IMR-90 (cell line): ENCODE results near the gene MICAL2. TPM values are rescaled to one million over a fixed set of nuclear protein-coding genes. Genes with fewer than 3 reads are reported as not detected.

ENCODE experiments used
- ATAC-seq: fragments of 200-7000 bp; cut with Tn5 transposase; 2 replicates; pipeline ENCODE4 v1.9.1; 2020; ENCODE audit warnings: low read depth, mild to moderate bottlenecking, moderate library complexity
- BruUV-seq: library from RNA; stranded (reverse); fragments of 400-500 nt; replicated peaks from 2 replicates; lab custom pipeline; 2021; lab: Mats Ljungman, UMichigan
- CTCF ChIA-PET: fragments of 300-600 bp; formaldehyde crosslinking; extraction: SDS; loops from one replicate; lab custom pipeline; 2021; ENCODE audit warnings: antibody characterized with exemption; lab: Yijun Ruan, JAX
- POLR2A ChIA-PET: fragments of 300-600 bp; sonication (Branson Sonifier 250); formaldehyde crosslinking; loops from one replicate; lab custom pipeline; 2022; ENCODE audit warnings: antibody characterized with exemption; ENCODE audit not compliant: unreplicated experiment; lab: Charles Lee
- DNase-seq: peaks from one replicate; pipeline ENCODE4 v3.0.0; 2013
- H2AFZ ChIP-seq: replicated peaks from 2 replicates; pipeline ENCODE3; 2013; ENCODE audit warnings: low read length, mild to moderate bottlenecking; ENCODE audit not compliant: poor library complexity
- H2AK5ac ChIP-seq: 2 replicates; pipeline ENCODE4 v1.6.1; 2013; ENCODE audit warnings: low read depth, low read length, inconsistent platforms
- H2AK9ac ChIP-seq: replicated peaks from 2 replicates; pipeline ENCODE3; 2013; ENCODE audit warnings: mild to moderate bottlenecking, low read depth, low read length, moderate library complexity; ENCODE audit not compliant: poor library complexity
- H2BK120ac ChIP-seq: 2 replicates; pipeline ENCODE4 v1.6.1; 2013; ENCODE audit warnings: low read depth, low read length, inconsistent platforms
- H2BK15ac ChIP-seq: 3 replicates; pipeline ENCODE4 v1.6.1; 2013; ENCODE audit warnings: low read depth, low read length, inconsistent platforms
- H2BK20ac ChIP-seq: 2 replicates; pipeline ENCODE4 v1.6.1; 2013; ENCODE audit warnings: low read depth, mild to moderate bottlenecking, inconsistent platforms, low read length, moderate library complexity
- H2BK5ac ChIP-seq: 2 replicates; pipeline ENCODE4 v1.6.1; 2013; ENCODE audit warnings: mild to moderate bottlenecking, low read depth, low read length, inconsistent platforms; ENCODE audit not compliant: poor library complexity, severe bottlenecking
- H3K14ac ChIP-seq: replicated peaks from 2 replicates; pipeline ENCODE4 v1.6.1; 2013; ENCODE audit warnings: low read depth, low read length, inconsistent platforms
- H3K18ac ChIP-seq: 2 replicates; pipeline ENCODE4 v1.6.1; 2013; ENCODE audit warnings: low read depth, low read length, control low read depth
- H3K23ac ChIP-seq: 2 replicates; pipeline ENCODE4 v1.6.1; 2013; ENCODE audit warnings: low read depth, low read length, inconsistent platforms
- H3K27ac ChIP-seq: 2 replicates; pipeline ENCODE4 v1.5.1; 2013; ENCODE audit warnings: mild to moderate bottlenecking, control low read depth, low read length; ENCODE audit not compliant: insufficient read depth
- H3K27me3 ChIP-seq: 2 replicates; pipeline ENCODE4 v1.6.1; 2013; ENCODE audit warnings: low read length; ENCODE audit not compliant: control insufficient read depth, insufficient read depth
- H3K36me3 ChIP-seq: 2 replicates; pipeline ENCODE4 v1.6.1; 2013; ENCODE audit warnings: low read length, mixed read lengths; ENCODE audit not compliant: control insufficient read depth, insufficient read depth
- H3K4ac ChIP-seq: 2 replicates; pipeline ENCODE4 v1.6.1; 2013; ENCODE audit warnings: low read depth, low read length, inconsistent platforms
- H3K4me1 ChIP-seq: 2 replicates; pipeline ENCODE4 v1.6.1; 2013; ENCODE audit warnings: low read length, mixed read lengths; ENCODE audit not compliant: control insufficient read depth, insufficient read depth
- H3K4me2 ChIP-seq: 2 replicates; pipeline ENCODE4 v1.6.1; 2013; ENCODE audit warnings: low read depth, mild to moderate bottlenecking, control low read depth, low read length, moderate library complexity
- H3K4me3 ChIP-seq: 2 replicates; pipeline ENCODE4 v1.5.1; 2013; ENCODE audit warnings: low read depth, mild to moderate bottlenecking, control low read depth, low read length, moderate library complexity; ENCODE audit not compliant: insufficient read depth
- H3K56ac ChIP-seq: 2 replicates; pipeline ENCODE4 v1.6.1; 2013; ENCODE audit warnings: low read length, inconsistent platforms; ENCODE audit not compliant: insufficient read depth; ENCODE audit errors: extremely low read depth
- H3K79me1 ChIP-seq, 2 experiments: 2 replicates each; pipeline ENCODE4 v1.6.1; 2013; ENCODE audit warnings: low read length in 2 of 2, inconsistent platforms in 1 of 2, low read depth in 1 of 2
- H3K9ac ChIP-seq: 2 replicates; pipeline ENCODE4 v1.6.1; 2013; ENCODE audit warnings: low read depth, low read length, control low read depth
- H3K9me1 ChIP-seq: 2 replicates; pipeline ENCODE4 v1.6.1; 2013; ENCODE audit warnings: low read length, inconsistent platforms; ENCODE audit not compliant: insufficient read depth
- H3K9me3 ChIP-seq: 2 replicates; pipeline ENCODE4 v1.6.1; 2013; ENCODE audit warnings: low read length; ENCODE audit not compliant: control insufficient read depth, insufficient read depth
- H4K20me1 ChIP-seq: 2 replicates; pipeline ENCODE4 v1.6.1; 2013; ENCODE audit warnings: low read length, inconsistent platforms; ENCODE audit not compliant: insufficient read depth
- H4K5ac ChIP-seq: 2 replicates; pipeline ENCODE4 v1.6.1; 2013; ENCODE audit warnings: mild to moderate bottlenecking, low read depth, low read length, control low read depth
- H4K8ac ChIP-seq, 2 experiments: 2 replicates each; pipeline ENCODE4 v1.6.1; 2013; ENCODE audit warnings: low read depth in 2 of 2, low read length in 2 of 2, control low read depth in 1 of 2, inconsistent platforms in 1 of 2
- H4K91ac ChIP-seq: 2 replicates; pipeline ENCODE4 v1.6.1; 2013; ENCODE audit warnings: low read depth, low read length, inconsistent platforms; ENCODE audit not compliant: insufficient read depth
- BHLHE40 ChIP-seq: fragments of 150-350 bp; IDR thresholded peaks from 2 replicates; pipeline ENCODE4 v1.6.1; 2016; ENCODE audit warnings: mild to moderate bottlenecking, low read depth, low read length
- CEBPB ChIP-seq: IDR thresholded peaks from 2 replicates; pipeline ENCODE4 v1.6.1; 2012; ENCODE audit warnings: low read depth, low read length, improper control_type of control experiment
- CHD1 ChIP-seq: IDR thresholded peaks from 2 replicates; pipeline ENCODE4 v1.6.1; 2012; ENCODE audit warnings: low read depth, low read length, improper control_type of control experiment
- MAFK ChIP-seq: IDR thresholded peaks from 2 replicates; pipeline ENCODE4 v1.6.1; 2012; ENCODE audit warnings: low read depth, low read length, improper control_type of control experiment
- MAZ ChIP-seq: IDR thresholded peaks from 2 replicates; pipeline ENCODE4 v1.6.1; 2012; ENCODE audit warnings: low read depth, mild to moderate bottlenecking, low read length, improper control_type of control experiment, moderate library complexity, borderline replicate concordance
- MXI1 ChIP-seq: IDR thresholded peaks from 2 replicates; pipeline ENCODE4 v1.6.1; 2012; ENCODE audit warnings: low read depth, mild to moderate bottlenecking, low read length, moderate library complexity, borderline replicate concordance
- RFX5 ChIP-seq: IDR thresholded peaks from 2 replicates; pipeline ENCODE4 v1.8.0; 2012; ENCODE audit warnings: low read depth, mild to moderate bottlenecking, low read length, moderate library complexity
- SMC3 ChIP-seq: fragments of 150-350 bp; IDR thresholded peaks from 2 replicates; pipeline ENCODE4 v1.6.1; 2016; ENCODE audit warnings: low read depth, mild to moderate bottlenecking, antibody characterized with exemption, low read length, moderate library complexity
- WGBS, 2 experiments: methylation state at CpG; one replicate each; pipeline versions ENCODE4 v1.1.5 to v1.1.7; 2013; ENCODE audit warnings: missing lambda C conversion rate in 2 of 2; ENCODE audit not compliant: insufficient read length in 1 of 2; ENCODE audit errors: extremely low coverage in 2 of 2; 5-methylcytosine and 5-hydroxymethylcytosine counted together
- dilution Hi-C: fragments of 300-500 bp; cut with HindIII; formaldehyde crosslinking; loops from one replicate; pipeline ENCODE4 v1.14.3; 2018; ENCODE audit warnings: low sequenced_read_pairs; ENCODE audit not compliant: unreplicated experiment
- in situ Hi-C: fragments of 300-500 bp; cut with MboI; formaldehyde crosslinking; loops from 3 replicates; pipeline ENCODE4 v1.14.3; 2019; ENCODE audit warnings: low sequenced_read_pairs, inconsistent platforms, mixed read lengths
- intact Hi-C: fragments of 100-400 bp; cut with micrococcal nuclease; formaldehyde crosslinking; loops from 2 replicates; pipeline ENCODE4 v1.10.0; 2022
- polyA plus RNA-seq, 3 experiments: library from polyadenylated mRNA; depleted of rRNA; stranded (reverse); fragments of >200 nt; gene quantifications; 2 replicates each; pipeline ENCODE4 v1.2.3, GENCODE V29; 2012; ENCODE audit warnings: low replicate concordance in 1 of 3
- total RNA-seq: library from RNA; depleted of rRNA; stranded (reverse); fragments of >200 nt; gene quantifications from 2 replicates; pipeline ENCODE4 v1.2.3, GENCODE V29; 2012
- TF ChIP-seq, protein P1 (sequence below): fragments of 150-350 bp; IDR thresholded peaks from 2 replicates; pipeline ENCODE4 v1.6.1; 2017; ENCODE audit warnings: mild to moderate bottlenecking, antibody characterized with exemption, low read length, low read depth
- TF ChIP-seq, protein P2 (sequence below): conservative IDR thresholded peaks from 2 replicates; pipeline ENCODE4 v1.5.1; 2012; ENCODE audit warnings: mild to moderate bottlenecking, low read depth, low read length, improper control_type of control experiment

The MICAL2 gene
- total and polyA plus RNA-seq, 2 of the 4 experiments (the other 2 are of a cell fraction): 170 to 336 TPM

DNA sequence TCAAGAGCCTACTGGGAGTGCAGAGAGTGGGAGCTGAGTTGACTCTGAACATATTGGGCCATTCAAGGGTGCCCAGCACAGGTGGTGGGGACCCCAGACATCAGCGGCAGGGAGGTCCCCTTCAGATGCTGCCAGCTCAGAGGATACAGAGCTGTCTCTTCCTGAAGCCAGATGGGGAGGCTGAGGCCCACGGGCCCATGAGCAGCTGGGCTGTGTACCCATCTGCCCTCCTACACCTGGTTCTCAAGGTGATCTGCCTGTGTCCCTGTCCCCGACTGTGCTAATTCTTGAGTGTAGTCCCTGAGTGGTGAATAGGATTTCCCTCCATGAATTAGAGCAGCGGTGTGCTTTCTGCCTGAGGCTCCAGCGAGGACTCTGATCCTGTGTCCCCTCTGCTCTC lies 76.3 kb downstream of the MICAL2 start:
- H3K4me1 ChIP-seq: peaks cover 39% of the 10 kb centered on the region
- POLR2A ChIA-PET: interaction anchor here (0.5 kb wide), 1 partner anchor 601 kb away, joined by 7 read pairs; no protein-coding TSS in a partner anchor
- DNase-seq: no peak

More for the DNA sequence above, 76.3 kb downstream of the MICAL2 start:
- Histone ChIP-seq H2BK120ac (peak overlapping the region; percentile 86), H2BK15ac (peak overlapping the region; percentile 71; the same call in 1 of the 3 replicates), H3K27me3 (no peaks in the 10 kb centered on the region), H2AK5ac (peak overlapping the region; percentile 90; the same call in 1 of the 2 replicates), H3K56ac (peak overlapping the region; percentile 12; the same call in 1 of the 2 replicates), H3K36me3 (peaks cover 8% of the 10 kb centered on the region; the same call in 1 of the 2 replicates), H3K4me2 (no peak overlapping the region), H3K9me3 (no peaks in the 10 kb centered on the region), H3K79me1 (peaks cover 30 to 88% of the 10 kb centered on the region in 2 experiments), H3K9me1 (peaks cover 40% of the 10 kb centered on the region), H3K14ac (peak overlapping the region; percentile 64), H3K18ac (peak overlapping the region; percentile 5), H4K8ac (peak overlapping the region; percentile 16 to 71; a peak in 2 of 4 replicates), H4K5ac (0 out of 2 replicates have a peak overlapping the region, but pooled peaks have one; percentile 1), H3K4ac (peak overlapping the region; percentile 84), H3K9ac (0 out of 2 replicates have a peak overlapping the region, but pooled peaks have one; percentile 20), H4K91ac (peak overlapping the region; percentile 61), H2AK9ac (peak overlapping the region; percentile 4), H2AFZ (no peak overlapping the region), H2BK5ac (peak overlapping the region; percentile 6), H2BK20ac (peak overlapping the region; percentile 77; the same call in 1 of the 2 replicates), H3K4me3 (no peak overlapping the region), H3K27ac (peak overlapping the region; percentile 55), H3K23ac (peak overlapping the region; percentile 7; the same call in 1 of the 2 replicates), H4K20me1 (peaks cover 3% of the 10 kb centered on the region; the same call in 1 of the 2 replicates)
- TF ChIP-seq MXI1: no peak
- TF ChIP-seq CEBPB: no peak
- TF ChIP-seq, protein P1, sequence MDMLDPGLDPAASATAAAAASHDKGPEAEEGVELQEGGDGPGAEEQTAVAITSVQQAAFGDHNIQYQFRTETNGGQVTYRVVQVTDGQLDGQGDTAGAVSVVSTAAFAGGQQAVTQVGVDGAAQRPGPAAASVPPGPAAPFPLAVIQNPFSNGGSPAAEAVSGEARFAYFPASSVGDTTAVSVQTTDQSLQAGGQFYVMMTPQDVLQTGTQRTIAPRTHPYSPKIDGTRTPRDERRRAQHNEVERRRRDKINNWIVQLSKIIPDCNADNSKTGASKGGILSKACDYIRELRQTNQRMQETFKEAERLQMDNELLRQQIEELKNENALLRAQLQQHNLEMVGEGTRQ: no peak
- TF ChIP-seq CHD1: no peak
- TF ChIP-seq, protein P2, sequence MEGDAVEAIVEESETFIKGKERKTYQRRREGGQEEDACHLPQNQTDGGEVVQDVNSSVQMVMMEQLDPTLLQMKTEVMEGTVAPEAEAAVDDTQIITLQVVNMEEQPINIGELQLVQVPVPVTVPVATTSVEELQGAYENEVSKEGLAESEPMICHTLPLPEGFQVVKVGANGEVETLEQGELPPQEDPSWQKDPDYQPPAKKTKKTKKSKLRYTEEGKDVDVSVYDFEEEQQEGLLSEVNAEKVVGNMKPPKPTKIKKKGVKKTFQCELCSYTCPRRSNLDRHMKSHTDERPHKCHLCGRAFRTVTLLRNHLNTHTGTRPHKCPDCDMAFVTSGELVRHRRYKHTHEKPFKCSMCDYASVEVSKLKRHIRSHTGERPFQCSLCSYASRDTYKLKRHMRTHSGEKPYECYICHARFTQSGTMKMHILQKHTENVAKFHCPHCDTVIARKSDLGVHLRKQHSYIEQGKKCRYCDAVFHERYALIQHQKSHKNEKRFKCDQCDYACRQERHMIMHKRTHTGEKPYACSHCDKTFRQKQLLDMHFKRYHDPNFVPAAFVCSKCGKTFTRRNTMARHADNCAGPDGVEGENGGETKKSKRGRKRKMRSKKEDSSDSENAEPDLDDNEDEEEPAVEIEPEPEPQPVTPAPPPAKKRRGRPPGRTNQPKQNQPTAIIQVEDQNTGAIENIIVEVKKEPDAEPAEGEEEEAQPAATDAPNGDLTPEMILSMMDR: no peak
- no peak for TF ChIP-seq MAZ
- no peak for TF ChIP-seq MAFK
- no peak for TF ChIP-seq SMC3
- TF ChIP-seq RFX5: no peak
- TF ChIP-seq BHLHE40: no peak
- CTCF ChIA-PET: no interaction called here
- dilution Hi-C loops: no loop called here
- ATAC-seq: no peak
- WGBS, 2 experiments: no CpG with 5 or more reads among the region's 5 CpGs
- intact Hi-C loops: no loop called here
- in situ Hi-C loops: no loop called here
- no TSS peak for BruUV-seq
